K562 (cell line): ENCODE measurements around the gene MET. TPM values are rescaled to one million over a fixed set of nuclear protein-coding genes. Genes with fewer than 3 reads are reported as not detected.

Experiments used
- ATAC-seq: fragments of 200-7000 bp; cut with Tn5 transposase; 3 replicates; pipeline ENCODE4 v1.9.1; 2020; ENCODE audit warnings: moderate library complexity
- BruUV-seq: library from RNA; stranded (reverse); fragments of 400-500 nt; replicated peaks from 2 replicates; lab custom pipeline; 2021; lab: Mats Ljungman, UMichigan
- CTCF ChIA-PET: fragments of 300-600 bp; formaldehyde crosslinking; extraction: SDS; loops from one replicate; lab custom pipeline; 2021; ENCODE audit warnings: low intra/inter-chr PET ratio; lab: Yijun Ruan, JAX
- POLR2A ChIA-PET: fragments of 300-600, 350-650 bp; sonication (Branson Sonifier 250); formaldehyde crosslinking; extraction: SDS; loops from one replicate; lab custom pipeline; 2021; ENCODE audit warnings: antibody characterized with exemption, inconsistent platforms; lab: Yijun Ruan, JAX
- DNase-seq, 4 experiments: peaks; one replicate each; pipeline versions ENCODE4 v3.0.0 to v3.0.0-alpha.2; 2011 to 2018; ENCODE audit warnings: low spot score in 3 of 4, mixed read lengths in 3 of 4; ENCODE audit errors: extremely low read depth in 1 of 4
- FAIRE-seq: peaks from 2 replicates; lab custom pipeline; 2011; peaks lifted over from hg19 to GRCh38; lab: Jason Lieb, UNC
- H2AFZ ChIP-seq: 2 replicates; pipeline ENCODE4 v1.6.0; 2011; ENCODE audit warnings: low read depth, low read length, control low read depth, inconsistent platforms
- H3K27ac ChIP-seq: fragments of 200-600 bp; 3 replicates; pipeline ENCODE4 v1.8.0; 2011; ENCODE audit warnings: low read depth, mild to moderate bottlenecking, control low read depth, inconsistent platforms, low read length, moderate library complexity, mixed read lengths; ENCODE audit errors: extremely low read depth
- H3K27me3 ChIP-seq, 2 experiments: fragments of 300-600 bp in 1 of 2; 2 replicates in 1 of 2; 3 replicates in 1 of 2; pipeline versions ENCODE4 v1.6.0 to v1.8.0; 2011; ENCODE audit warnings: inconsistent platforms in 2 of 2, low read length in 2 of 2, mild to moderate bottlenecking in 1 of 2, mixed read lengths in 1 of 2, moderate library complexity in 1 of 2; ENCODE audit not compliant: control insufficient read depth in 2 of 2, insufficient read depth in 2 of 2
- H3K36me3 ChIP-seq: fragments of 300-600 bp; 3 replicates; pipeline ENCODE4 v1.8.0; 2011; ENCODE audit warnings: mild to moderate bottlenecking, low read length, inconsistent platforms; ENCODE audit not compliant: control insufficient read depth, insufficient read depth
- H3K4me1 ChIP-seq, 2 experiments: fragments of 200-600 bp in 1 of 2; replicated peaks in 1 of 2; 2 replicates in 1 of 2; 3 replicates in 1 of 2; pipeline versions ENCODE4 v1.5.1 to v1.8.0; 2011; ENCODE audit warnings: inconsistent platforms in 2 of 2, low read length in 2 of 2, mild to moderate bottlenecking in 1 of 2, mixed read lengths in 1 of 2, moderate library complexity in 1 of 2; ENCODE audit not compliant: control insufficient read depth in 2 of 2, insufficient read depth in 2 of 2
- H3K4me2 ChIP-seq: 2 replicates; pipeline ENCODE4 v1.6.1; 2011; ENCODE audit warnings: low read length, control low read depth, inconsistent platforms, mixed read lengths; ENCODE audit not compliant: insufficient read depth
- H3K4me3 ChIP-seq: fragments of 200-600 bp; sonication (generic), shearing (Covaris generic); 2 replicates; pipeline ENCODE4 v1.5.1; 2016; ENCODE audit warnings: control low read depth, inconsistent platforms
- H3K79me2 ChIP-seq: fragments of 200-600 bp; 3 replicates; pipeline ENCODE4 v1.8.0; 2011; ENCODE audit warnings: low read length, inconsistent platforms; ENCODE audit not compliant: control insufficient read depth, insufficient read depth
- H3K9ac ChIP-seq, 2 experiments: 2 replicates each; pipeline versions ENCODE4 v1.6.0 to v1.6.1; 2011; ENCODE audit warnings: low read depth in 2 of 2, low read length in 2 of 2, control low read depth in 1 of 2, inconsistent platforms in 1 of 2, mild to moderate bottlenecking in 1 of 2, mixed read lengths in 1 of 2; ENCODE audit not compliant: insufficient read depth in 1 of 2
- H3K9me1 ChIP-seq: one replicate; pipeline ENCODE4 v1.6.0; 2011; ENCODE audit warnings: inconsistent platforms, mild to moderate bottlenecking, low read length, moderate library complexity; ENCODE audit not compliant: control insufficient read depth, insufficient read depth
- H3K9me3 ChIP-seq: replicated peaks from 2 replicates; pipeline ENCODE4 v1.5.1; 2011; ENCODE audit warnings: low read depth, low read length, inconsistent platforms; ENCODE audit not compliant: control insufficient read depth, insufficient read depth
- H4K20me1 ChIP-seq: replicated peaks from 2 replicates; pipeline ENCODE4 v1.6.1; 2011; ENCODE audit warnings: low read length, inconsistent platforms, mixed read lengths; ENCODE audit not compliant: control insufficient read depth, insufficient read depth
- BHLHE40 ChIP-seq: IDR thresholded peaks from 2 replicates; pipeline ENCODE4 v1.6.1; 2011; ENCODE audit warnings: low read length, improper control_type of control experiment
- C11orf30 ChIP-seq: fragments of 450-650 bp; IDR thresholded peaks from 2 replicates; pipeline ENCODE4 v1.6.1; 2016; ENCODE audit warnings: low read depth, mild to moderate bottlenecking
- CBX8 ChIP-seq: fragments of 200-600 bp; sonication (generic); IDR thresholded peaks from 2 replicates; pipeline ENCODE4 v1.6.1; 2012; ENCODE audit warnings: borderline replicate concordance, mixed run types, low read depth, mild to moderate bottlenecking, moderate library complexity, mixed read lengths, low read length, control low read depth, inconsistent platforms; ENCODE audit not compliant: poor library complexity, severe bottlenecking; ENCODE audit errors: extremely low read depth
- CEBPG ChIP-seq, 3 experiments: fragments of 200-800 bp in 1 of 3; sonication (Bioruptor generic) in 1 of 3; sonication (generic) in 1 of 3; formaldehyde crosslinking in 1 of 3; IDR thresholded peaks in 2 of 3; conservative IDR thresholded peaks in 1 of 3; 2 replicates each; pipeline versions ENCODE4 v1.6.1 to v1.8.0; 2016 to 2022; ENCODE audit warnings: missing compliant biosample characterization in 2 of 3, missing genetic modification characterization in 2 of 3, mild to moderate bottlenecking in 1 of 3, missing genetic modification reagents in 1 of 3
- CREB3 ChIP-seq: fragments of 450-650 bp; conservative IDR thresholded peaks from 2 replicates; pipeline ENCODE4 v1.6.1; 2016; ENCODE audit warnings: missing genetic modification characterization, low read depth, mild to moderate bottlenecking, missing compliant biosample characterization, moderate library complexity
- ETS2 ChIP-seq: IDR thresholded peaks from 2 replicates; pipeline ENCODE4 v1.6.1; 2016; ENCODE audit warnings: borderline replicate concordance, missing genetic modification characterization, mild to moderate bottlenecking, moderate library complexity, missing compliant biosample characterization; ENCODE audit not compliant: poor library complexity, severe bottlenecking
- HDAC3 ChIP-seq: fragments of 450-650 bp; IDR thresholded peaks from 2 replicates; pipeline ENCODE4 v1.6.1; 2018; ENCODE audit warnings: borderline replicate concordance, mild to moderate bottlenecking, moderate library complexity; ENCODE audit not compliant: partially characterized antibody
- NBN ChIP-seq: fragments of 450-650 bp; IDR thresholded peaks from 2 replicates; pipeline ENCODE4 v1.6.1; 2016; ENCODE audit warnings: low read depth, mild to moderate bottlenecking
- SMAD1 ChIP-seq: fragments of 150-350 bp; IDR thresholded peaks from 2 replicates; pipeline ENCODE4 v1.6.1; 2014; ENCODE audit warnings: low read length, low read depth; ENCODE audit not compliant: partially characterized antibody
- TFE3 ChIP-seq: fragments of 450-650 bp; formaldehyde crosslinking; IDR thresholded peaks from 2 replicates; pipeline ENCODE4 v1.4.0; 2020; ENCODE audit warnings: mild to moderate bottlenecking, mixed read lengths
- ZBTB2 ChIP-seq: fragments of 450-650 bp; IDR thresholded peaks from 2 replicates; pipeline ENCODE4 v1.6.1; 2016; ENCODE audit warnings: antibody characterized with exemption
- ZFPM2 ChIP-seq: fragments of 250-450 bp; sonication (Bioruptor Pico); IDR thresholded peaks from 2 replicates; pipeline ENCODE4 v1.5.1; 2022; ENCODE audit warnings: mild to moderate bottlenecking
- ZNF408 ChIP-seq: fragments of 250-450 bp; sonication (Bioruptor Pico); IDR thresholded peaks from 2 replicates; pipeline ENCODE4 v1.4.0; 2020; ENCODE audit warnings: low read depth, mild to moderate bottlenecking, moderate library complexity
- ZNF561 ChIP-seq: fragments of 450-650 bp; formaldehyde crosslinking; conservative IDR thresholded peaks from 2 replicates; pipeline ENCODE4 v1.4.0; 2020; ENCODE audit warnings: mild to moderate bottlenecking, moderate library complexity
- WGBS: fragments of 100-300 bp; shearing (Covaris generic); methylation state at CpG from one replicate; pipeline ENCODE4 v1.1.6; 2016; ENCODE audit warnings: low coverage, mixed read lengths; ENCODE audit not compliant: insufficient coverage; ENCODE audit errors: missing lambda C conversion rate; 5-methylcytosine and 5-hydroxymethylcytosine counted together
- in situ Hi-C: fragments of 300-500 bp; cut with MboI; formaldehyde crosslinking; loops from 4 replicates; pipeline ENCODE4 v1.15.0; 2018; ENCODE audit warnings: inconsistent platforms, mixed read lengths
- intact Hi-C: fragments of 100-400 bp; cut with micrococcal nuclease; formaldehyde crosslinking; loops from 2 replicates; pipeline ENCODE4 v1.14.2; 2022
- polyA plus RNA-seq, 8 experiments: library from polyadenylated mRNA; depleted of rRNA in 4 of 8; stranded (reverse) in 5 of 8; unstranded in 3 of 8; fragments of >200 nt; fragmentation: Nextera tagmentation in 2 of 8; fragmentation: Illumina TruSeq in 1 of 8; extraction: Ambion mirVana in 2 of 8; extraction: Trizol in 1 of 8; gene quantifications; 2 replicates each; pipeline versions ENCODE4 v1.2.1 to v1.2.3, GENCODE V29; 2011 to 2014; ENCODE audit warnings: inconsistent platforms in 1 of 8, missing spikeins in 1 of 8
- total RNA-seq, 7 experiments: library from RNA; depleted of rRNA in 6 of 7; stranded (reverse); fragments of >200 nt in 6 of 7; fragmentation: Illumina TruSeq in 2 of 7; extraction: Trizol in 2 of 7; gene quantifications; 2 replicates each; pipeline versions ENCODE4 v1.2.1 to v1.2.3, GENCODE V29; 2011 to 2021; ENCODE audit warnings: low replicate concordance in 1 of 7

Gene MET
- total and polyA plus RNA-seq, 9 of the 15 experiments (the other 6 are each of a cell fraction or from before 2014, with no cell fraction given) = 0.84 to 2.4 (median 1.1) TPM

- intact Hi-C loops = no loop called here
- in situ Hi-C loops = no loop called here
- Histone ChIP-seq H3K9me3 (no peaks in the 10 kb centered on the region), H3K9ac (no peak overlapping the region), H4K20me1 (no peaks in the 10 kb centered on the region), H3K36me3 (no peaks in the 10 kb centered on the region), H2AFZ (no peak overlapping the region), H3K4me1 (no peaks in the 10 kb centered on the region), H3K27me3 (peaks cover 0 to 6% of the 10 kb centered on the region in 2 experiments; a peak in 2 of 5 replicates), H3K79me2 (no peaks in the 10 kb centered on the region), H3K4me3 (no peak overlapping the region), H3K27ac (no peak overlapping the region), H3K4me2 (no peak overlapping the region), H3K9me1 (no peaks in the 10 kb centered on the region)
- FAIRE-seq (no peak), DNase-seq (no peak), ATAC-seq (no peak)
- WGBS = 0% methylated on average over 12 of the region's 12 CpGs
- CTCF ChIA-PET = no interaction called here
- no TSS peak for BruUV-seq
- POLR2A ChIA-PET = interaction anchor here (1.0 to 1.2 kb wide), 3 partner anchors 9 to 82 kb away, joined by 3 to 5 read pairs (median 3); no protein-coding TSS in a partner anchor
- TF ChIP-seq ZNF561 (CRISPR knock-in tag) (no peak), CBX8 (peak; percentile 29), C11orf30 (no peak), ZFPM2 (CRISPR knock-in tag) (no peak), CREB3 (tag) (no peak), ETS2 (tag) (no peak), HDAC3 (no peak), NBN (no peak), ZNF408 (CRISPR knock-in tag) (no peak), CEBPG (CRISPR knock-in tag; IDR thresholded peaks at IDR 0.05) (no peak), CEBPG (tag; conservative IDR thresholded peaks at IDR 0.05 in 1 of 2, IDR thresholded peaks at IDR 0.05 in 1 of 2) (peak; percentile 50 to 85; a peak in 3 of 4 replicates), TFE3 (CRISPR knock-in tag) (peak; percentile 92), BHLHE40 (no peak), ZBTB2 (no peak), SMAD1 (no peak)
Observed at GRCh38 chr7:116731445-116732335, 59.7 kb downstream of the MET start.
